CD4-positive, alpha-beta memory T cell (primary cell): ENCODE results near the gene EBF4. TPM values are rescaled to one million over a fixed set of nuclear protein-coding genes. Genes with fewer than 3 reads are reported as not detected.

ENCODE experiments used
- CTCF ChIA-PET: fragments of 350-600 bp; sonication (Branson Sonifier 250); formaldehyde crosslinking; loops from one replicate; lab custom pipeline; 2021; ENCODE audit warnings: inconsistent platforms; ENCODE audit not compliant: partially characterized antibody; lab: Charles Lee
- POLR2A ChIA-PET: fragments of 350-600 bp; sonication (Branson Sonifier 250); formaldehyde crosslinking; loops from one replicate; lab custom pipeline; 2021; ENCODE audit not compliant: partially characterized antibody; lab: Charles Lee
- DNase-seq, 5 donors: peaks; one replicate each; pipeline versions ENCODE4 v3.0.0 to v3.0.0-alpha.2; 2020 to 2022; ENCODE audit warnings: mixed read lengths in 1 of 5
- H3K27ac ChIP-seq: one replicate; pipeline ENCODE4 v1.7.0; 2013; ENCODE audit warnings: low read depth, low read length
- H3K27me3 ChIP-seq: 2 replicates; pipeline ENCODE4 v1.7.0; 2013; ENCODE audit warnings: mild to moderate bottlenecking, low read length, moderate library complexity; ENCODE audit not compliant: insufficient read depth
- H3K36me3 ChIP-seq: 2 replicates; pipeline ENCODE4 v1.7.0; 2013; ENCODE audit warnings: mild to moderate bottlenecking, low read length, moderate library complexity; ENCODE audit not compliant: insufficient read depth
- H3K4me1 ChIP-seq: 2 replicates; pipeline ENCODE4 v1.7.0; 2013; ENCODE audit warnings: mild to moderate bottlenecking, low read length, moderate library complexity; ENCODE audit not compliant: insufficient read depth
- H3K4me3 ChIP-seq, 2 donors: one replicate each; pipeline ENCODE4 v1.7.0; 2013; ENCODE audit warnings: low read length in 2 of 2, mild to moderate bottlenecking in 1 of 2
- H3K9me3 ChIP-seq, 2 donors: one replicate each; pipeline ENCODE4 v1.7.0; 2013; ENCODE audit warnings: low read length in 2 of 2, control low read depth in 1 of 2; ENCODE audit not compliant: control insufficient read depth in 1 of 2
- H3K27ac Mint-ChIP-seq, 7 donors: one replicate each; pipeline ENCODE4 v1.8.0; 2020 to 2021; ENCODE audit warnings: mixed read lengths in 7 of 7, mild to moderate bottlenecking in 6 of 7, inconsistent platforms in 3 of 7, moderate library complexity in 3 of 7
- H3K27me3 Mint-ChIP-seq, 2 donors: one replicate each; pipeline ENCODE4 v1.8.0; 2020 to 2021; ENCODE audit warnings: mixed read lengths in 2 of 2
- H3K36me3 Mint-ChIP-seq, 2 donors: one replicate each; pipeline ENCODE4 v1.8.0; 2020 to 2021; ENCODE audit warnings: mixed read lengths in 2 of 2, inconsistent platforms in 1 of 2, mild to moderate bottlenecking in 1 of 2
- H3K4me1 Mint-ChIP-seq, 4 donors: one replicate each; pipeline ENCODE4 v1.8.0; 2020 to 2021; ENCODE audit warnings: mixed read lengths in 4 of 4, mild to moderate bottlenecking in 1 of 4
- H3K4me3 Mint-ChIP-seq, 8 donors: one replicate each; pipeline ENCODE4 v1.8.0; 2020 to 2021; ENCODE audit warnings: mixed read lengths in 8 of 8, mild to moderate bottlenecking in 7 of 8, moderate library complexity in 6 of 8, inconsistent platforms in 3 of 8
- H3K9me3 Mint-ChIP-seq, 8 donors: one replicate each; pipeline ENCODE4 v1.8.0; 2020 to 2021; ENCODE audit warnings: mixed read lengths in 8 of 8, mild to moderate bottlenecking in 5 of 8, inconsistent platforms in 3 of 8, moderate library complexity in 1 of 8
- intact Hi-C: fragments of 100-400 bp; cut with micrococcal nuclease; formaldehyde crosslinking; loops from one replicate; pipeline ENCODE4 v1.15.1; 2023
- polyA plus RNA-seq, 2 donors: library from polyadenylated mRNA; unstranded; fragments of 300-500 nt; fragmentation: Illumina TruSeq; gene quantifications; one replicate each; pipeline ENCODE4 v1.2.3, GENCODE V29; 2021
- total RNA-seq, 2 experiments: library from RNA; stranded (reverse); gene quantifications; one replicate each; pipeline ENCODE4 v1.2.3, GENCODE V29; 2021

The EBF4 gene
- total and polyA plus RNA-seq, 4 experiments from 2014 or later: 0.65 to 3.1 (median 2.8) TPM; not detected in 1

DNA sequence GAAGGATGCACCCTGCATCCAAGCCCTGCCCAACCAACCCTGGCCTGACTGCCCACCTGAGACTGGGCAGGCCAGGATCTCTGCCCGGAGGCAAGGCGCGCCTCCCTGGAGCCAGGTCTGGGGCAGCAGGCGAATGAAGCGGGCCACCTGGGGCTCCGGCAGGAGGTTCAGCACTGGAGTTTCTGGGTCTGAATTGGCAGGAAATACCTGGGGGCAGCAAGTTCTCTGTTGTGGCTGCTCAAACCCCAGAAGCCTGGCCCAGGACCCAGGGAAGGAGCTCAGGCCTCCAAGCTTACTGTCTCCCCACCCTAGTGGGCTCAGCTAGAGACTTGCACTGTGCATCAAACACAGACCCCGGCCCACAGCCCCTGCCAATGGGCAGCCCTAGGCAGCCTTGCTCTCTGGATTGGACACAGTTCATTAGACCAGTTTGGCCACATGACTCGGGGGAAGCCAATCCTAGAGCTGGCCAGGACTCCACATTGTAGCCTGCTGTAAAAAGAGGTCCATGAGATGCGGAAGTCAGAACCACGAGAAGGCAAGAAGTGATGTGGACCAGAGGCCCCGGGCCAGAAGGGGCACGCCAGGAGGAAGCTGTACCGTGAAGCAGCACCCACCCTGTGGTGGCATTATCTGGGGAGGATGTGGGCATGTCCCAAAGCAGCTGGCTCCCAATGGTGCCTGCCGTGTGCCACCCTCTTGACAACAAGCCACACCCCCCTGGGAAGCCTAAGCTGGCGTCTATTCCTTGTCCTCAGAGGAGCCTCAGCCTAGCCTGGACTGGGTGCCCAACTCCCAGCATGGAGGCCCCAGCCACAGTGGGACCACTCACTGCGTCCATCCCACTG is 104.8 kb downstream of the EBF4 start:
- no peaks in the 10 kb centered on the region for H3K36me3 ChIP-seq
- no peak overlapping the region for H3K27ac ChIP-seq
- ChIA-PET CTCF (no interaction called here), POLR2A (no interaction called here)
- no peak for DNase-seq
- Mint-ChIP-seq H3K4me3 (peak overlapping the region in 2 of 8 donors; percentile 43 to 44), H3K9me3 (peaks cover 0 to 2% (median 0%) of the 10 kb centered on the region in 8 donors), H3K27me3 (peaks cover 41 to 62% of the 10 kb centered on the region in 2 donors), H3K36me3 (no peaks in the 10 kb centered on the region), H3K27ac (no peak overlapping the region), H3K4me1 (peaks cover 19 to 29% (median 23%) of the 10 kb centered on the region in 4 donors)
- H3K9me3 ChIP-seq: no peaks in the 10 kb centered on the region
- H3K4me1 ChIP-seq: peaks cover 23% of the 10 kb centered on the region
- peaks cover 11% of the 10 kb centered on the region for H3K27me3 ChIP-seq
- no peak overlapping the region for H3K4me3 ChIP-seq
- intact Hi-C loops: no loop called here

DNA sequence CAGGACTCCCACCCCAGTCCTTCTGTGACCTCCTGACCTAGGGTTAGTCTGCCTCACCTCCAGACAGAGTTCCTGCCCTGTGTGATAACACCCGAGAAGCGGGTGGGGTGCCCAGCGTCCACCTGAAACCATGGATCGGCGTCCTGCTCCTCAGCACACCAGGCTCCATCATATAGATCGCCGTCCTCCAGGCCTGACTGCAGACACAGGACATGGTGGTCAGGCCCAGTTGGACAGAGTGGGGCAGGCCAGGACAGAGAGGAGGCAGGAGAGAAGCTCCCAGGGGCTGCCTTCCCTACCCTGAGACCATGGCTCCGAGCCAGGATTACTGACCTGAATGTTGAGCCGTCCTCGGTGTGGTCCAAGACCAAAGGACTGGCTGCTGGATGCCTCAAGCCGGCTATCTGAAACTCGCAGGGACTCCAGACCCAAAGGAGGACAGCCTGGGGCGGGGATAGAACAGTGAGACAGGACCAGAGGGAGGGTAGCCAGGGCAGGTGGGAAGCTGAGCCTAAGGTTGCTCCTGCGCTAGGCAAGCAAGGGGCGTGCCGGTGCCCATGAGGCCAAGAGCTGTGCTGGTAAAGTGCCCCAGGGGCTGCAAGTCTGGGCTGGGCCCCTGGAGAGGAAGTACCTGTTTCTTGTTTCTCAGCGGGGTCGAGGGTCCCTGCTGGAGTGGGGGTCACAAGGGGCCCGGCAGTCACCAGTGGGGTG is 105.7 kb downstream of the EBF4 start:
- peak overlapping the region in 2 of 8 donors; percentile 20 to 44 for H3K4me3 Mint-ChIP-seq
- H3K27me3 ChIP-seq: peaks cover 11% of the 10 kb centered on the region
- peaks cover 23% of the 10 kb centered on the region for H3K4me1 ChIP-seq
- H3K36me3 Mint-ChIP-seq: no peaks in the 10 kb centered on the region
- no peaks in the 10 kb centered on the region for H3K9me3 ChIP-seq
- peak overlapping the region in 1 of 7 donors; percentile 69 for H3K27ac Mint-ChIP-seq
- no peaks in the 10 kb centered on the region for H3K36me3 ChIP-seq
- no peak overlapping the region for H3K27ac ChIP-seq
- peaks cover 46 to 66% of the 10 kb centered on the region in 2 donors for H3K27me3 Mint-ChIP-seq
- ChIA-PET POLR2A (no interaction called here), CTCF (no interaction called here)
- no peak overlapping the region for H3K4me3 ChIP-seq
- H3K4me1 Mint-ChIP-seq: peaks cover 19 to 32% (median 24%) of the 10 kb centered on the region in 4 donors
- H3K9me3 Mint-ChIP-seq: peaks cover 0 to 2% (median 0%) of the 10 kb centered on the region in 8 donors
- intact Hi-C loops: no loop called here
- DNase-seq: no peak

DNA sequence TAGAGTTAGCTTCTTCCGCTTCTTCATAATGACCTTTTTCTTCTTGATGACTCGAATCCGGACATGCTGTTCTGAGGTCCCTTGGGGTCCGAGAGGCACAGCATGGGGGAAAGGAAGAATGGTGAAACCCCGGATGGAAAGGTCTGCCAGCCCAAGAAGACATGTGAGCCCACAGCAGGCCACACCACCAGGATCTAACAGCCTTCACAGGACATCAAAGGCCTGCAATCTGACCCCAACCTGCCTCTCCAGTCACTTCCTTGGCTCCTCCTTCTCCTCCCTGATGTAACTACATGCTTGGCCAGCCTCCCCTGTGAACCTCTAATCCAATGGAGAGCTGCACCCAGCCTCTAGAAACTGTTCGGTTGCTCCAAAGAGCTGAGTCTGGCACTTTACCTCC is 106.2 kb downstream of the EBF4 start:
- Mint-ChIP-seq H3K4me3 (peak overlapping the region in 6 of 8 donors; percentile 3 to 97 (median 76)), H3K27me3 (peaks cover 45 to 66% of the 10 kb centered on the region in 2 donors), H3K36me3 (no peaks in the 10 kb centered on the region), H3K4me1 (peaks cover 19 to 32% (median 24%) of the 10 kb centered on the region in 4 donors), H3K9me3 (peaks cover 0 to 2% (median 0%) of the 10 kb centered on the region in 8 donors), H3K27ac (peak overlapping the region in 1 of 7 donors; percentile 38)
- Histone ChIP-seq H3K36me3 (no peaks in the 10 kb centered on the region), H3K27me3 (peaks cover 11% of the 10 kb centered on the region), H3K9me3 (no peaks in the 10 kb centered on the region), H3K27ac (no peak overlapping the region), H3K4me3 (no peak overlapping the region), H3K4me1 (peaks cover 23% of the 10 kb centered on the region)
- DNase-seq: no peak
- intact Hi-C loops: no loop called here
- POLR2A ChIA-PET: no interaction called here
- CTCF ChIA-PET: no interaction called here

DNA sequence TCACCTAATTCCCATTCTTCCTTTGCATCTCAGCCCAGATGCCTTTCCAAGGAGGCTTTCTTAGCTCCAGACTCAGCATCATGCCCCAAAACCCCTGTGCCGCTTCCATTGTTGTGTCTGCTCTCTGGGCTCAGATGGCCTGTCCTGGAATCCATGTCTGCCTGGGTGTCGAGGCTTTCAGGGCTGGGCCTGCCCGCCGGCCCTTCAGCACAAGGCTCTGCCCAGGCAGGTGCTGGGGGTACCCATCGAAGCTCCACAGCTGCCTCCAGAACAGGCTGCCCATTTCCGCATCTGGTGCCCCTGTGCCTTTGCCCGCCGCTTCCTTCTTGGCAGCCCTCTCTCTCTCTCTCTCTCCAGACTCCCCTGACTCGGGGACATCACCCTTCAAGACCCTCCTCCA is 106.7 kb downstream of the EBF4 start:
- H3K4me3 ChIP-seq: peak overlapping the region in 1 of 2 donors; percentile 57
- H3K27ac Mint-ChIP-seq: peak overlapping the region in 1 of 7 donors; percentile 38
- peaks cover 0 to 2% (median 0%) of the 10 kb centered on the region in 8 donors for H3K9me3 Mint-ChIP-seq
- ChIA-PET CTCF (no interaction called here), POLR2A (no interaction called here)
- H3K4me1 ChIP-seq: peaks cover 23% of the 10 kb centered on the region
- H3K27me3 Mint-ChIP-seq: peaks cover 49 to 68% of the 10 kb centered on the region in 2 donors
- DNase-seq: no peak
- H3K27ac ChIP-seq: no peak overlapping the region
- peaks cover 19 to 34% (median 24%) of the 10 kb centered on the region in 4 donors for H3K4me1 Mint-ChIP-seq
- intact Hi-C loops: no loop called here
- no peaks in the 10 kb centered on the region for H3K36me3 Mint-ChIP-seq
- H3K9me3 ChIP-seq: no peaks in the 10 kb centered on the region
- H3K27me3 ChIP-seq: peaks cover 11% of the 10 kb centered on the region
- no peaks in the 10 kb centered on the region for H3K36me3 ChIP-seq
- H3K4me3 Mint-ChIP-seq: peak overlapping the region in 7 of 8 donors; percentile 85 to 97 (median 92)

DNA sequence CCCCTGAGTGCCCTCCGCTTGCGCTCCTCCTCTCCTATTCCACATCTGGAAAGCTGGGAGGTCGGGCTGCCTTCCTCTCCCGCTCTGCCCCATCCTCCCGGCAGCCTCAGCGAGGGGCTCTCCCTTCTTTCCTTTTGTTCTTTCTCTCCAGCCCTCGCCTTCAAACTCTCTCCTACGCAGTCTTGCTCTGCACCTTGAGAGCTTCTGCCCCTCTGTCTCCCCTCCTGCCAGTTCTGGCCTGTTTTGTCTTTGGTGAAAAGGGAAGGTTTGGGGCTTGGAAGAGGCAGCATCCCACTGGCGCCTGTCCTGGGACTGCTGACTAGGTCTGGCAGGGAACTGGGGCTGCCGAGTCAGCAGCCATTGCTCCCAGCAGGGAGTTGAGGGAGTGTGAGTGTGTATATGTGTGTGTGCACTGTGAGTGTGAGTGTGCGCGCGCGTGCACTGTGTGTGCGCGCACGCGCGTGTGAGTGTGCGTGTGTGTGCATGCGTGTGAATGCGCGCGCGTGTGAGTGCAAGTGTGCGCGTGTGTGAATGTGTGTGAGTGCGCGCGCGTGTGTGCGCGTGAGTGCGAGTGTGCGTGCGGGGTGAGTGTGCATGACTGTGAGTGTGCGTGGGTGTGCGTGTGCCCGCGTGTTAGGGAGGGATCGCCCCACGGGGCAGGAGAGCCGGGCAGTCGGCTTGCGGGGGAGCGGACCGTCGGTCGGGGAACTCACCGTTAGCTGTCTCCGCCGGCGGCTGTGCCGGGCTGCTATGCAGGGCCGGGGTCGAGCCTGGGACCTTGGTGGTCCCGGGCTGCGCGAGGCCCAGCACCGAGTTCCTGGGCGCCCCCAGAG is 107.3 kb downstream of the EBF4 start:
- POLR2A ChIA-PET: no interaction called here
- no peak for DNase-seq
- Mint-ChIP-seq H3K4me1 (peaks cover 19 to 37% (median 24%) of the 10 kb centered on the region in 4 donors), H3K27ac (peak overlapping the region in 2 of 7 donors; percentile 38 to 64), H3K9me3 (peaks cover 0 to 2% (median 0%) of the 10 kb centered on the region in 8 donors), H3K4me3 (peak overlapping the region; percentile 85 to 97 (median 90)), H3K36me3 (no peaks in the 10 kb centered on the region), H3K27me3 (peaks cover 52 to 65% of the 10 kb centered on the region in 2 donors)
- no peak overlapping the region for H3K27ac ChIP-seq
- H3K27me3 ChIP-seq: peaks cover 11% of the 10 kb centered on the region
- H3K36me3 ChIP-seq: no peaks in the 10 kb centered on the region
- H3K4me3 ChIP-seq: peak overlapping the region; percentile 36 to 57
- no peaks in the 10 kb centered on the region for H3K9me3 ChIP-seq
- CTCF ChIA-PET: no interaction called here
- intact Hi-C loops: no loop called here
- H3K4me1 ChIP-seq: peaks cover 23% of the 10 kb centered on the region

DNA sequence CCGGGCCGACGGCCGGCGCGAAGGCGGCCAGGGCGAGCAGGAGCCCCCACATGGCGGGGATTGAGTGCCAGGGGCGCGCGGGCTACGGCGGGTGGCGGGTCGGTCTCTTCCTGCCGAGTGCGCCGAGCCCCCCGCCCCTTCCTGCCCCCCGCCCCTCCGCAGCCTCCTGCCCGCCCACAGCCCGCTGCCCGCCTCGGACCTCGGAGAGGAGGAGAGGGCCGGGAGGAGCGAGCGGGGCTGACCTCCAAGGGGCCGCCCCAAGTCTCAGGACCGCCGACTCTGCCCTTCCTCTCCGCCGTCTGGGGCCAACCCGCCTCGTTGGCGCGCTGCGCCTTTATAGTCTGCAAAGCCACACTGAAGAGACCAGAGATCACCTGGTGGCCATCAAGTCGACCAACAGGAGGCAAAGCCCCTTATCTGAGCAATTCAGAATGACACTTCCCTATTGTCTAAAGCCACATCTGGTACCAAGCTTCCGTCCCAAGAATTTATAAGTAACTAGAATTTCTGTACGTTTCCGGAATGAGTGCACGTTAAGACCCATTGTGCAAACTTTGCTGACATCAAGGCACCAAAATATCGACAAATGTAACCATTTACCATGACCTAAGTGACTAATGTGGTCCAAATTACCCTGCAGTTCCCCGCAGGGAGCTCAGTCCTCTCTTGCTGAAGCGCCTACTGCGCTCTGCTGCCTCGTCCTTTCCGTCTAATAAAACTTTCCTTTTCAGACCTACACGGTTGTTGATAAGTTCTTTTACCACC is 108.1 kb downstream of the EBF4 start, which contains the start of gene CPXM1:
Gene CPXM1, minus strand, starts transcription at position 107 of the 765 bp plus-strand sequence. Its CDS starts 55 bp downstream, at position 52.
- Histone ChIP-seq H3K36me3 (no peaks in the 10 kb centered on the region), H3K9me3 (no peaks in the 10 kb centered on the region), H3K27ac (no peak within 1 kb of the TSS), H3K4me3 (peak within 1 kb of the TSS; percentile 36 to 57), H3K4me1 (peaks cover 23% of the 10 kb centered on the region), H3K27me3 (peaks cover 11% of the 10 kb centered on the region)
- POLR2A ChIA-PET: no interaction called here
- intact Hi-C loops: no loop called here
- Mint-ChIP-seq H3K9me3 (peaks cover 0 to 2% (median 0%) of the 10 kb centered on the region in 8 donors), H3K27me3 (peaks cover 54 to 68% of the 10 kb centered on the region in 2 donors), H3K27ac (peak within 1 kb of the TSS in 4 of 7 donors; percentile 4 to 64 (median 30)), H3K4me1 (peaks cover 19 to 37% (median 24%) of the 10 kb centered on the region in 4 donors), H3K4me3 (peak within 1 kb of the TSS; percentile 85 to 97 (median 90)), H3K36me3 (no peaks in the 10 kb centered on the region)
- CTCF ChIA-PET: no interaction called here
- no peak for DNase-seq
